Stimulated activated CD4-positive, alpha-beta T cell treated with anti-CD3 and anti-CD28 coated beads, Interleukin-2, amount 100 ng/mL, for 24 hours (primary cell): Measurements from ENCODE around the gene MARCKSL1.

Source experiments
- DNase-seq, 2 donors: peaks; one replicate each; pipeline ENCODE4 v3.0.0-alpha.2; 2020

MARCKSL1 gene

GRCh38 chr1:32352831-32353383, 16.9 kb upstream of the MARCKSL1 start:
- no peak for DNase-seq

- no peak for DNase-seq
These were observed 16.3 kb upstream of the MARCKSL1 start for GRCh38 chr1:32352239-32352745.

GRCh38 chr1:32351399-32352238, 15.6 kb upstream of the MARCKSL1 start:
- DNase-seq, result peak; percentile 92

- peak; percentile 81 to 82 for DNase-seq
These were observed 14.9 kb upstream of the MARCKSL1 start for GRCh38 chr1:32350785-32351398.

- DNase-seq, result no peak
These were observed 13.2 kb upstream of the MARCKSL1 start for GRCh38 chr1:32349211-32349708.

GRCh38 chr1:32346532-32347157, 10.6 kb upstream of the MARCKSL1 start:
- no peak for DNase-seq

- DNase-seq, result no peak
These were observed 9.3 kb upstream of the MARCKSL1 start for GRCh38 chr1:32345289-32345827.

GRCh38 chr1:32342704-32343103, 6.7 kb upstream of the MARCKSL1 start:
- DNase-seq, result no peak

GRCh38 chr1:32341971-32342370, 5.9 kb upstream of the MARCKSL1 start:
- no peak for DNase-seq

GRCh38 chr1:32341186-32341757, 5.2 kb upstream of the MARCKSL1 start:
- no peak for DNase-seq

GRCh38 chr1:32339363-32339978, 3.4 kb upstream of the MARCKSL1 start:
- DNase-seq, result peak; percentile 49 to 55

- DNase-seq, result no peak
These were observed 2.7 kb upstream of the MARCKSL1 start for GRCh38 chr1:32338637-32339145.

- DNase-seq, result no peak
These were observed 2.0 kb upstream of the MARCKSL1 start for GRCh38 chr1:32337855-32338636.

GRCh38 chr1:32336963-32337675, 1.1 kb upstream of the MARCKSL1 start:
- DNase-seq, result peak; percentile 56 to 66

GRCh38 chr1:32336591-32336932, 529 bp upstream of the MARCKSL1 start:
- no peak for DNase-seq

- DNase-seq, result no peak
These were observed 571 bp downstream of the MARCKSL1 start for GRCh38 chr1:32335535-32335789.

- DNase-seq, result peak; percentile 63 to 67
These were observed 1.0 kb downstream of the MARCKSL1 start for GRCh38 chr1:32334864-32335534.

GRCh38 chr1:32334274-32334861, 1.7 kb downstream of the MARCKSL1 start:
- no peak for DNase-seq

- no peak for DNase-seq
These were observed 2.6 kb downstream of the MARCKSL1 start for GRCh38 chr1:32333251-32333963.
